SK-N-SH treated with all-trans-retinoic acid at 6 μM for 48 hours (cell line): ENCODE data around the gene AMZ1.

Experiments used
- ATAC-seq: fragments of 200-7000 bp; cut with Tn5 transposase; 3 replicates; pipeline ENCODE4 v1.9.1; 2020; ENCODE audit warnings: mild to moderate bottlenecking, moderate library complexity
- CSDC2 ChIP-seq: fragments of 250-450 bp; sonication (Bioruptor Pico); IDR thresholded peaks from 2 replicates; pipeline ENCODE4 v1.5.0; 2020; ENCODE audit warnings: mild to moderate bottlenecking, moderate library complexity
- ESRRG ChIP-seq: fragments of 250-450 bp; sonication (Bioruptor Pico); IDR thresholded peaks from 2 replicates; pipeline ENCODE4 v1.6.1; 2021; ENCODE audit warnings: mild to moderate bottlenecking
- GLIS3 ChIP-seq: fragments of 250-450 bp; sonication (Bioruptor Pico); IDR thresholded peaks from 2 replicates; pipeline ENCODE4 v1.5.0; 2020; ENCODE audit warnings: mild to moderate bottlenecking, moderate library complexity
- ISL1 ChIP-seq: fragments of 250-450 bp; sonication (Bioruptor Pico); IDR thresholded peaks from 2 replicates; pipeline ENCODE4 v2.1.2; 2022; ENCODE audit warnings: mild to moderate bottlenecking, moderate library complexity
- OSR1 ChIP-seq: fragments of 250-450 bp; sonication (Bioruptor Pico); IDR thresholded peaks from 2 replicates; pipeline ENCODE4 v1.8.0; 2022; ENCODE audit warnings: moderate library complexity, mild to moderate bottlenecking, inconsistent platforms
- PPARA ChIP-seq: fragments of 250-450 bp; sonication (Bioruptor Pico); IDR thresholded peaks from 2 replicates; pipeline ENCODE4 v1.5.0; 2020; ENCODE audit warnings: mild to moderate bottlenecking, borderline replicate concordance
- RARB ChIP-seq: fragments of 250-450 bp; sonication (Bioruptor Pico); IDR thresholded peaks from 2 replicates; pipeline ENCODE4 v1.8.0; 2021; ENCODE audit warnings: mild to moderate bottlenecking, moderate library complexity
- SNAI2 ChIP-seq: fragments of 250-450 bp; sonication (Bioruptor Pico); IDR thresholded peaks from 2 replicates; pipeline ENCODE4 v1.5.0; 2020; ENCODE audit warnings: mild to moderate bottlenecking, moderate library complexity
- TCF4 ChIP-seq: fragments of 250-450 bp; sonication (Bioruptor Pico); IDR thresholded peaks from 2 replicates; pipeline ENCODE4 v1.8.0; 2021; ENCODE audit warnings: mild to moderate bottlenecking, moderate library complexity, borderline replicate concordance
- TOX ChIP-seq: fragments of 250-450 bp; sonication (Bioruptor Pico); IDR thresholded peaks from 2 replicates; pipeline ENCODE4 v1.8.0; 2021; ENCODE audit warnings: mild to moderate bottlenecking, moderate library complexity, borderline replicate concordance
- ZC3H10 ChIP-seq: fragments of 250-450 bp; sonication (Bioruptor Pico); IDR thresholded peaks from 2 replicates; pipeline ENCODE4 v1.5.1; 2021; ENCODE audit warnings: mild to moderate bottlenecking, moderate library complexity
- ZFP3 ChIP-seq: fragments of 250-450 bp; sonication (Bioruptor Pico); IDR thresholded peaks from 2 replicates; pipeline ENCODE4 v1.5.0; 2020; ENCODE audit warnings: mild to moderate bottlenecking, moderate library complexity
- ZFP30 ChIP-seq: fragments of 450-650 bp; formaldehyde crosslinking; IDR thresholded peaks from 2 replicates; pipeline ENCODE4 v1.5.0; 2022; ENCODE audit warnings: mild to moderate bottlenecking, moderate library complexity
- ZNF70 ChIP-seq: fragments of 450-650 bp; formaldehyde crosslinking; IDR thresholded peaks from 2 replicates; pipeline ENCODE4 v1.5.0; 2020; ENCODE audit warnings: mild to moderate bottlenecking, moderate library complexity
- ZNF8 ChIP-seq: fragments of 450-650 bp; formaldehyde crosslinking; IDR thresholded peaks from 2 replicates; pipeline ENCODE4 v1.5.0; 2020; ENCODE audit warnings: mild to moderate bottlenecking, moderate library complexity
- TF ChIP-seq, protein P1 (sequence below): fragments of 250-450 bp; sonication (Bioruptor Pico); IDR thresholded peaks from 2 replicates; pipeline ENCODE4 v1.5.0; 2020; ENCODE audit warnings: mild to moderate bottlenecking, moderate library complexity
- TF ChIP-seq, protein P2 (sequence below): fragments of 250-450 bp; sonication (Bioruptor Pico); IDR thresholded peaks from 2 replicates; pipeline ENCODE4 v1.8.0; 2020; ENCODE audit warnings: mild to moderate bottlenecking, moderate library complexity, borderline replicate concordance
- TF ChIP-seq, protein P3 (sequence below): fragments of 250-450 bp; sonication (Bioruptor Pico); IDR thresholded peaks from 2 replicates; pipeline ENCODE4 v1.8.0; 2021; ENCODE audit warnings: low read depth, mild to moderate bottlenecking, moderate library complexity, borderline replicate concordance
- TF ChIP-seq, protein P4 (sequence below): fragments of 250-450 bp; sonication (Bioruptor Pico); IDR thresholded peaks from 2 replicates; pipeline ENCODE4 v1.5.1; 2021; ENCODE audit warnings: mild to moderate bottlenecking, moderate library complexity

AMZ1 gene

DNA sequence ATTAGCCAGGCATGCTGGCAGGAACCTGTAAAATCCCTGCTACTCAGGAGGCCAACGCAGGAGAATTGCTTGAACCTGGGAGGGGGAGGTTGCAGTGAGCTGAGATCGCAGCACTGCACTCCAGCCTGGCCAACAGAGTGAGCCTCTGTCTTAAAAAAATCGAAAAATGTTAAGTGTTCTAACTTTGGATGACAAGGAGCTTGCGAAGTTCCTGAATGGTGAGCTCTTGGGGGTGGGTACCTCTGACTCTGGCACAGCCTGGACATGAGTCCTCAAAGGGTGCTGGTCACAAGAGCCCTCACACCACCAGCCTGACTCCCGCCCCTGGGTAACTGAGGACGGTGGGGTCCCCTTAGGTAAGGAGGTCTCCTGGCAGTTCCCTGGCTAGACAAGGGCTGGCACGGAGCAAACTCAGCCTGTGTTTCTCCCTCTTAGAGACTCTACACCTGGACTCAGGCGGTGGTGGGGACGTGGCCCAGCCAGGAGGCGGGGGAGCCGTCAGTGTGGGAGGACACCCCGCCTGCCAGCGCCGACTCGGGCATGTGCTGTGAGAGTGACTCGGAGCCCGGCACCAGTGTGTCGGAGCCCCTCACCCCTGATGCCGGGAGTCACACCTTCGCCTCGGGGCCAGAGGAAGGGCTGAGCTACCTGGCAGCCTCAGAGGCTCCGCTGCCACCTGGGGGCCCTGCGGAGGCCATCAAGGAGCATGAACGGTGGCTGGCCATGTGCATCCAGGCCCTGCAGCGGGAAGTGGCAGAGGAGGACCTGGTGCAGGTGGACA is 24.1 kb downstream of the AMZ1 start:
- no peak for ATAC-seq
- no peak for TF ChIP-seq GLIS3 (CRISPR knock-in tag)

DNA sequence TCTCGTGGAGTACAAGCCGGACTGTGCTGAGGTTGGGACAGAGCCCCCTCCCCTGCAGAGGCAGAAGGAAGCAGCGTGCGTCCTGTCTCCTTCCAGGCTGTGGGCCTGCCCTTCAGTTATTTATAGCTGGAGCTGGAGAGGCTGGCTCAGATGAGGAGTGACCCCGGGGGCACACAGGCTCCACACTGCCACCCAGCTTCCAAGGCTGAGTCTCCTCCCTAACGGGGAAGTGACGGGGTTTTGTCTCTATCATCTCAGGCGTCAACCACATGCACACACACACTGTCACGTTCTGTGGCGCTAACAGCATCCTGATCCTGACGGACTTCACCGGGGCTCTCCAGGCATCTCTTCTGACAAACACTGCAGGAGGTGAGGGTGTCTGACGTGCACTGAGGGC is 25.4 kb downstream of the AMZ1 start:
- TF ChIP-seq, protein P1, sequence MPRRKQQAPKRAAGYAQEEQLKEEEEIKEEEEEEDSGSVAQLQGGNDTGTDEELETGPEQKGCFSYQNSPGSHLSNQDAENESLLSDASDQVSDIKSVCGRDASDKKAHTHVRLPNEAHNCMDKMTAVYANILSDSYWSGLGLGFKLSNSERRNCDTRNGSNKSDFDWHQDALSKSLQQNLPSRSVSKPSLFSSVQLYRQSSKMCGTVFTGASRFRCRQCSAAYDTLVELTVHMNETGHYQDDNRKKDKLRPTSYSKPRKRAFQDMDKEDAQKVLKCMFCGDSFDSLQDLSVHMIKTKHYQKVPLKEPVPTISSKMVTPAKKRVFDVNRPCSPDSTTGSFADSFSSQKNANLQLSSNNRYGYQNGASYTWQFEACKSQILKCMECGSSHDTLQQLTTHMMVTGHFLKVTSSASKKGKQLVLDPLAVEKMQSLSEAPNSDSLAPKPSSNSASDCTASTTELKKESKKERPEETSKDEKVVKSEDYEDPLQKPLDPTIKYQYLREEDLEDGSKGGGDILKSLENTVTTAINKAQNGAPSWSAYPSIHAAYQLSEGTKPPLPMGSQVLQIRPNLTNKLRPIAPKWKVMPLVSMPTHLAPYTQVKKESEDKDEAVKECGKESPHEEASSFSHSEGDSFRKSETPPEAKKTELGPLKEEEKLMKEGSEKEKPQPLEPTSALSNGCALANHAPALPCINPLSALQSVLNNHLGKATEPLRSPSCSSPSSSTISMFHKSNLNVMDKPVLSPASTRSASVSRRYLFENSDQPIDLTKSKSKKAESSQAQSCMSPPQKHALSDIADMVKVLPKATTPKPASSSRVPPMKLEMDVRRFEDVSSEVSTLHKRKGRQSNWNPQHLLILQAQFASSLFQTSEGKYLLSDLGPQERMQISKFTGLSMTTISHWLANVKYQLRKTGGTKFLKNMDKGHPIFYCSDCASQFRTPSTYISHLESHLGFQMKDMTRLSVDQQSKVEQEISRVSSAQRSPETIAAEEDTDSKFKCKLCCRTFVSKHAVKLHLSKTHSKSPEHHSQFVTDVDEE (CRISPR knock-in tag), result no peak
- no peak for TF ChIP-seq OSR1 (CRISPR knock-in tag)
- TF ChIP-seq TCF4 (CRISPR knock-in tag), result no peak
- TF ChIP-seq, all 23 proteins: peak for 0
- ATAC-seq, result peak; percentile 8; the same call in 1 of the 3 replicates

DNA sequence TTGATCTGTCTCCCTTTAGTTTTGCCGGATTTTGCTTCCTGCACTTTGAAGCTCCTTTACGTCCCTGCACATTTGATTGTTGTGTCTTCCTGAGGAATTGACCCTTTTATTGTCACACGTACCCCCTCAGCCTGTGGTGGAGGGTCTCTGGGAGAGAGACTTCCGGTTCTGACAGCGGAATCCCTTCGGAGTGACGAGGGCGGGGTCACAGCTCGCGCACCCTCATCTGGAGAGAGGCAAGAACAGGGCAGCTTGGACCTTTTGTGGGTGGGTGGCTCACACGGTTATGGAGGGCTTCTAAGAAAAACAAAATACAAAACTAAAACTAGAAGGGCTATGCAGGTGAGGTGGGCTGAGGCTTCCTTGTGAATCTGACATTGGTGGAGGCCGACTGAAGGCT is 26.0 kb downstream of the AMZ1 start:
- no peak for ATAC-seq
- no peak for TF ChIP-seq TOX
- TF ChIP-seq, protein P1 (CRISPR knock-in tag), result no peak
- TF ChIP-seq, protein P2, sequence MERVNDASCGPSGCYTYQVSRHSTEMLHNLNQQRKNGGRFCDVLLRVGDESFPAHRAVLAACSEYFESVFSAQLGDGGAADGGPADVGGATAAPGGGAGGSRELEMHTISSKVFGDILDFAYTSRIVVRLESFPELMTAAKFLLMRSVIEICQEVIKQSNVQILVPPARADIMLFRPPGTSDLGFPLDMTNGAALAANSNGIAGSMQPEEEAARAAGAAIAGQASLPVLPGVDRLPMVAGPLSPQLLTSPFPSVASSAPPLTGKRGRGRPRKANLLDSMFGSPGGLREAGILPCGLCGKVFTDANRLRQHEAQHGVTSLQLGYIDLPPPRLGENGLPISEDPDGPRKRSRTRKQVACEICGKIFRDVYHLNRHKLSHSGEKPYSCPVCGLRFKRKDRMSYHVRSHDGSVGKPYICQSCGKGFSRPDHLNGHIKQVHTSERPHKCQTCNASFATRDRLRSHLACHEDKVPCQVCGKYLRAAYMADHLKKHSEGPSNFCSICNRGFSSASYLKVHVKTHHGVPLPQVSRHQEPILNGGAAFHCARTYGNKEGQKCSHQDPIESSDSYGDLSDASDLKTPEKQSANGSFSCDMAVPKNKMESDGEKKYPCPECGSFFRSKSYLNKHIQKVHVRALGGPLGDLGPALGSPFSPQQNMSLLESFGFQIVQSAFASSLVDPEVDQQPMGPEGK (CRISPR knock-in tag), result no peak
- TF ChIP-seq TCF4 (CRISPR knock-in tag), result no peak
- no peak for TF ChIP-seq RARB (CRISPR knock-in tag)
- no peak for TF ChIP-seq ZNF70 (CRISPR knock-in tag)

DNA sequence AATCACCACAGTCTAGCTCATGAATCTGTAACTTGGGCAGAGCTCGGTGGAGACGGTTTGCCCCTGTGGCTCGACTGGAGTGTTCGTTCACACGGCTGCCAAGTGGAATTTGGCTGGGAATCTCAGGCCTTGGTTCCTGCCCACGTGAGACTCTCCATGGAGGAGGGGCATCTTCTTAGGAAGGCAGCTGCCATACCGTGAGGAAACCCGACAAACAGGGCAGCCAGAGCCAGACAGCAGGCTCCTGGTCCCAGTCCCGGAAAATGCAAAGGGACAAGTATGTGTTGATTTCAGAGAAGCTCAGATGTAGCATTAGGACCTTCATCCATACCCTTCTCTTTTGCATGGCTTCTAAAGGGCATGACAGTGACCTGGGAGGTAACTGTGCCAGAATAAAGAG is 26.6 kb downstream of the AMZ1 start:
- no peak for ATAC-seq
- TF ChIP-seq ZNF70 (CRISPR knock-in tag) (no peak), CSDC2 (no peak), TOX (no peak), ZNF8 (CRISPR knock-in tag) (no peak), PPARA (CRISPR knock-in tag) (no peak), ISL1 (CRISPR knock-in tag) (no peak), ZC3H10 (CRISPR knock-in tag) (no peak), ZFP30 (no peak), TCF4 (CRISPR knock-in tag) (no peak), SNAI2 (CRISPR knock-in tag) (no peak), ESRRG (CRISPR knock-in tag) (no peak), RARB (CRISPR knock-in tag) (no peak), GLIS3 (CRISPR knock-in tag) (no peak), ZFP3 (CRISPR knock-in tag) (no peak)
- TF ChIP-seq, protein P3, sequence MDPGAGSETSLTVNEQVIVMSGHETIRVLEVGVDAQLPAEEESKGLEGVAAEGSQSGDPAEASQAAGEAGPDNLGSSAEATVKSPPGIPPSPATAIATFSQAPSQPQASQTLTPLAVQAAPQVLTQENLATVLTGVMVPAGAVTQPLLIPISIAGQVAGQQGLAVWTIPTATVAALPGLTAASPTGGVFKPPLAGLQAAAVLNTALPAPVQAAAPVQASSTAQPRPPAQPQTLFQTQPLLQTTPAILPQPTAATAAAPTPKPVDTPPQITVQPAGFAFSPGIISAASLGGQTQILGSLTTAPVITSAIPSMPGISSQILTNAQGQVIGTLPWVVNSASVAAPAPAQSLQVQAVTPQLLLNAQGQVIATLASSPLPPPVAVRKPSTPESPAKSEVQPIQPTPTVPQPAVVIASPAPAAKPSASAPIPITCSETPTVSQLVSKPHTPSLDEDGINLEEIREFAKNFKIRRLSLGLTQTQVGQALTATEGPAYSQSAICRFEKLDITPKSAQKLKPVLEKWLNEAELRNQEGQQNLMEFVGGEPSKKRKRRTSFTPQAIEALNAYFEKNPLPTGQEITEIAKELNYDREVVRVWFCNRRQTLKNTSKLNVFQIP (CRISPR knock-in tag), result no peak
- TF ChIP-seq, protein P1 (CRISPR knock-in tag), result no peak
- TF ChIP-seq, protein P2 (CRISPR knock-in tag), result no peak
- TF ChIP-seq, protein P4, sequence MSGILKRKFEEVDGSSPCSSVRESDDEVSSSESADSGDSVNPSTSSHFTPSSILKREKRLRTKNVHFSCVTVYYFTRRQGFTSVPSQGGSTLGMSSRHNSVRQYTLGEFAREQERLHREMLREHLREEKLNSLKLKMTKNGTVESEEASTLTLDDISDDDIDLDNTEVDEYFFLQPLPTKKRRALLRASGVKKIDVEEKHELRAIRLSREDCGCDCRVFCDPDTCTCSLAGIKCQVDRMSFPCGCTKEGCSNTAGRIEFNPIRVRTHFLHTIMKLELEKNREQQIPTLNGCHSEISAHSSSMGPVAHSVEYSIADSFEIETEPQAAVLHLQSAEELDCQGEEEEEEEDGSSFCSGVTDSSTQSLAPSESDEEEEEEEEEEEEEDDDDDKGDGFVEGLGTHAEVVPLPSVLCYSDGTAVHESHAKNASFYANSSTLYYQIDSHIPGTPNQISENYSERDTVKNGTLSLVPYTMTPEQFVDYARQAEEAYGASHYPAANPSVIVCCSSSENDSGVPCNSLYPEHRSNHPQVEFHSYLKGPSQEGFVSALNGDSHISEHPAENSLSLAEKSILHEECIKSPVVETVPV, result no peak
